HepG2 (cell line): ENCODE results near the gene CDHR5. TPM values are rescaled to one million over a fixed set of nuclear protein-coding genes. Genes with fewer than 3 reads are reported as not detected.
A peak's percentile ranks its signal among the peaks of the same experiment; 100 is the strongest.

Experiments used
- IRF2 ChIP-seq: IDR thresholded peaks from 2 replicates; pipeline ENCODE4 v1.6.1; 2018; ENCODE audit warnings: missing genetic modification reagents, missing compliant biosample characterization
- ZNF407 ChIP-seq: sonication (generic); formaldehyde crosslinking; IDR thresholded peaks from one replicate; pipeline ENCODE4 v1.5.1; 2020; ENCODE audit warnings: mild to moderate bottlenecking, missing genetic modification reagents; ENCODE audit errors: not compliant biosample characterization
- ZNF430 ChIP-seq: sonication (generic); formaldehyde crosslinking; IDR thresholded peaks from 2 replicates; pipeline ENCODE4 v1.9.0; 2021; ENCODE audit warnings: mild to moderate bottlenecking, missing genetic modification reagents
- polyA plus RNA-seq, 8 experiments: library from polyadenylated mRNA; depleted of rRNA in 3 of 8; stranded (reverse) in 7 of 8; unstranded in 1 of 8; fragments of >200 nt; fragmentation: Illumina TruSeq in 4 of 8; extraction: Trizol in 4 of 8; gene quantifications; 2 replicates each; pipeline versions ENCODE4 v1.2.1 to v1.2.3, GENCODE V29; 2011 to 2016; ENCODE audit warnings: low read depth in 4 of 8, missing spikeins in 1 of 8, mixed read lengths in 1 of 8; ENCODE audit not compliant: insufficient read depth in 1 of 8
- total RNA-seq, 5 experiments: library from RNA; depleted of rRNA; stranded (reverse); fragments of >200 nt; fragmentation: Illumina TruSeq; extraction: Trizol; gene quantifications; 2 replicates each; pipeline ENCODE4 v1.2.3, GENCODE V29; 2016; ENCODE audit warnings: low read depth in 1 of 5

The CDHR5 gene
- total and polyA plus RNA-seq, 2 of the 13 experiments (the other 11 are each of a cell fraction or from before 2014, with no cell fraction given): 0.46 to 0.71 TPM

DNA sequence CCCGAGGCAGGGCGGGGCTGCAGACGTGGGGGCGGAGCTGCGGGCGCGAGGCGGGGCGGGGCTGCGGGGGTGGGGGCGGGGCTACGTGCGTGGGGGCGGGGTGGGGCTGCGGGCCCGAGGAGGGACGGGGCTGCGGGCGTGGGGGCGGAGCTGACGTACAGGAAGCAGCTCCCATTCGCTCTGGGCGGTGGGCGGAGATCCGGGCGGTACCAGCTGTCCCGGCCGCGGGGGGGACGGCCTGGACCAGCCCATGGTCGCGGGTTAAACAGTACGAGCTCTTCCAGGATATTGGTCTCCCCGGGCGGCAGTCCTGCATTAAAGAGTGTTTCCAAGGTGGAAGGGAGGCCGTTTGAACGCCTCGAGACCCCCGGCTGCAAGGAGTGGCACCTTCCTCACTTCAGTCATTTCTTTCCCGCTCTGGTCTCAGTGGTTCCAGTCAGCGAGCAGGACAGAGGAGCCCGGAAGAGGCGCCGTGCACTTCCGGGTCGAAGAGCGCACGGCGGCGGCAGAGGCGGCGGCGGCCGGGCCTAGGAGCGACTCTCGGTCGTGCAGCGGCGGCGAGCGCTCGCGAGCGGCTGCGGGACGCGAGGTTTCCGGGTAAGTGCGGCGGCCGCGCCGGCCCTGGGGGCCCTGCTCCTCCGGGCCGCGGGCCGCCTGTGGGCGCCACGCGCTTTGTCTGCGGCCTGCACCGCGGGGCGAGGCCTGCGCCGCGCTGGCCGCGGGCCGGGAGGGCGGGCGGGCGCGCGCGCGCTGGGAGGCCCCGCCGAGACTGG lies 48.6 kb downstream of the CDHR5 start, which contains the start of gene PHRF1 (continued):
- TF ChIP-seq ZNF407 (no peak), ZNF430 (0 out of 2 replicates have a peak, but pooled peaks have one; percentile 17), IRF2 (CRISPR knock-in tag) (0 out of 2 replicates have a peak, but pooled peaks have one; percentile 52)
